Right lobe of liver (tissue), 6 donors: ENCODE results near the gene KDM1B. TPM values are rescaled to one million over a fixed set of nuclear protein-coding genes. Genes with fewer than 3 reads are reported as not detected.

ENCODE experiments used
- ATAC-seq, 4 donors: fragments of 200-7000 bp; cut with Tn5 transposase; one replicate each; pipeline ENCODE4 v1.9.1; 2020; ENCODE audit warnings: mild to moderate bottlenecking in 4 of 4, moderate library complexity in 4 of 4
- DNase-seq, 3 donors: peaks; one replicate each; pipeline ENCODE4 v3.0.0-alpha.2; 2020
- H3K27ac ChIP-seq, 3 donors: fragments of 200-600 bp; one replicate each; pipeline ENCODE4 v1.8.0; 2022
- H3K27me3 ChIP-seq, 2 donors: fragments of 200-600 bp; one replicate each; pipeline ENCODE4 v1.8.0; 2022
- H3K36me3 ChIP-seq, 4 donors: fragments of 200-600 bp; sonication (generic) in 1 of 4; one replicate each; pipeline versions ENCODE4 v1.5.1 to v1.8.0; 2017 to 2022; ENCODE audit warnings: control low read depth in 1 of 4
- H3K4me1 ChIP-seq, 4 donors: fragments of 200-600 bp; sonication (generic) in 1 of 4; one replicate each; pipeline versions ENCODE4 v1.5.1 to v1.8.0; 2017 to 2022; ENCODE audit warnings: control low read depth in 1 of 4
- H3K4me3 ChIP-seq, 3 donors: fragments of 200-600 bp; one replicate each; pipeline ENCODE4 v1.8.0; 2022
- H3K9me3 ChIP-seq, 4 donors: fragments of 200-600 bp; sonication (generic) in 1 of 4; one replicate each; pipeline versions ENCODE4 v1.5.1 to v1.8.0; 2017 to 2022; ENCODE audit warnings: control low read depth in 1 of 4
- CTCF ChIP-seq, 4 donors: fragments of 200-600 bp in 3 of 4; fragments of 450-650 bp in 1 of 4; IDR thresholded peaks; one replicate each; pipeline versions ENCODE4 v1.5.1 to v1.8.0; 2016 to 2022; ENCODE audit warnings: antibody characterized with exemption in 4 of 4, mild to moderate bottlenecking in 2 of 4
- POLR2A ChIP-seq: fragments of 450-650 bp; IDR thresholded peaks from one replicate; pipeline ENCODE4 v1.6.1; 2017; ENCODE audit warnings: antibody characterized with exemption, mild to moderate bottlenecking
- WGBS: methylation state at CpG from one replicate; pipeline ENCODE4 v1.1.6; 2018; ENCODE audit warnings: low coverage, low lambda C conversion rate; ENCODE audit not compliant: insufficient coverage; ENCODE audit errors: missing lambda C conversion rate; 5-methylcytosine and 5-hydroxymethylcytosine counted together
- intact Hi-C, 2 donors: fragments of 100-400 bp; cut with DNase I; formaldehyde crosslinking; loops; one replicate each; pipeline versions ENCODE4 v1.11.2 to v1.14.1; 2022
- small RNA-seq, 2 experiments: library from RNA; depleted of rRNA; stranded (forward); fragments of <200 nt; gene quantifications; one replicate each; pipeline ENCODE3, GENCODE V24; 2016
- total RNA-seq, 6 experiments: library from RNA; depleted of rRNA in 2 of 6; stranded (reverse); fragments of >200 nt in 2 of 6; fragmentation: NEBNext Ultra II Directional in 3 of 6; extraction: Animal tissue kit (Norgen Biotek cat#: 25700) in 3 of 6; gene quantifications; one replicate each; pipeline versions ENCODE4 v1.1.0 to v1.2.4, GENCODE V29; 2016 to 2023
- donor health status: DM: no; HTN: yes; CAD: no.
- donor health status: DM: no; HTN: no; CAD: no.
- donor health status: DM: no; HTN: no; CAD: no.
- donor health status: DM: no; HTN: yes; CAD: no.
- donor health status: DM: no; HTN: yes; CAD: no.

Gene KDM1B
- total RNA-seq, 6 experiments from 2014 or later, result 5.0 to 12.1 (median 9.3) TPM

- DNase-seq, result no peak
- no peaks in the 10 kb centered on the region for H3K27me3 ChIP-seq
- no peaks in the 10 kb centered on the region for H3K36me3 ChIP-seq
- TF ChIP-seq CTCF (IDR thresholded peaks at IDR 0.05), result no peak
- no peak for TF ChIP-seq POLR2A
- no peaks in the 10 kb centered on the region for H3K9me3 ChIP-seq
- WGBS, result 48% methylated on average over 4 of the region's 4 CpGs
- peaks cover 0 to 5% (median 1%) of the 10 kb centered on the region in 4 donors for H3K4me1 ChIP-seq
- intact Hi-C loops, result no loop called here
- ATAC-seq, result no peak
- H3K27ac ChIP-seq, result no peak overlapping the region
- no peak overlapping the region for H3K4me3 ChIP-seq
Observed at GRCh38 chr6:18268066-18268465, 112.8 kb downstream of the KDM1B start.

GRCh38 chr6:18269253-18269652, 114.0 kb downstream of the KDM1B start:
- 51% methylated on average over 3 of the region's 3 CpGs for WGBS
- Histone ChIP-seq H3K27ac (no peak overlapping the region), H3K27me3 (no peaks in the 10 kb centered on the region), H3K36me3 (no peaks in the 10 kb centered on the region), H3K4me3 (no peak overlapping the region), H3K4me1 (peaks cover 0 to 5% (median 0%) of the 10 kb centered on the region in 4 donors), H3K9me3 (no peaks in the 10 kb centered on the region)
- no peak for DNase-seq
- no peak for ATAC-seq
- intact Hi-C loops, result no loop called here
- TF ChIP-seq POLR2A (no peak), CTCF (IDR thresholded peaks at IDR 0.05) (no peak)

GRCh38 chr6:18269717-18270116, 114.5 kb downstream of the KDM1B start:
- DNase-seq (no peak), ATAC-seq (no peak)
- 57% methylated on average over 10 of the region's 10 CpGs for WGBS
- intact Hi-C loops, result no loop called here
- H3K27me3 ChIP-seq, result no peaks in the 10 kb centered on the region
- H3K4me1 ChIP-seq, result peaks cover 0 to 5% (median 0%) of the 10 kb centered on the region in 4 donors
- H3K36me3 ChIP-seq, result no peaks in the 10 kb centered on the region
- no peak overlapping the region for H3K4me3 ChIP-seq
- TF ChIP-seq POLR2A (no peak), CTCF (IDR thresholded peaks at IDR 0.05) (no peak)
- H3K9me3 ChIP-seq, result no peaks in the 10 kb centered on the region
- H3K27ac ChIP-seq, result no peak overlapping the region

GRCh38 chr6:18270216-18270615, 115.0 kb downstream of the KDM1B start:
- peaks cover 0 to under 1% (median 0%) of the 10 kb centered on the region in 4 donors for H3K4me1 ChIP-seq
- intact Hi-C loops, result no loop called here
- ATAC-seq (no peak), DNase-seq (no peak)
- H3K4me3 ChIP-seq, result no peak overlapping the region
- H3K27me3 ChIP-seq, result no peaks in the 10 kb centered on the region
- H3K27ac ChIP-seq, result no peak overlapping the region
- H3K36me3 ChIP-seq, result no peaks in the 10 kb centered on the region
- no peak for TF ChIP-seq POLR2A
- TF ChIP-seq CTCF (IDR thresholded peaks at IDR 0.05), result no peak
- 89% methylated on average over 4 of the region's 4 CpGs for WGBS
- no peaks in the 10 kb centered on the region for H3K9me3 ChIP-seq

Small RNAs within 50 kb of the gene (small RNA-seq; reads per million reads assigned to genes)
- 0 reads per million in 2 experiments for gene RF00019

Other genes starting within 250 kb of the KDM1B start
- 10 to 100 TPM; 17.7 to 19.4 (median 18.4) TPM for gene KIF13A, start 167.8 kb upstream of the KDM1B start, total RNA-seq
- 1 to 10 TPM; 2.2 to 3.0 (median 2.7) TPM for gene NHLRC1, start 32.7 kb upstream of the KDM1B start, total RNA-seq
- gene TPMT, start 345 bp upstream of the KDM1B start, total RNA-seq, result 10 to 100 TPM; 26.5 to 31.8 (median 27.7) TPM
- gene DEK, start 109.1 kb downstream of the KDM1B start, total RNA-seq, result 10 to 100 TPM; 17.8 to 49.2 (median 27.1) TPM
- gene RNF144B, start 231.9 kb downstream of the KDM1B start, total RNA-seq, result 10 to 100 TPM in 3 of 6 experiments, 1 to 10 TPM in 3; 7.6 to 19.1 (median 10.2) TPM